HG03103 (cell line): ENCODE measurements around the gene FOXD3.
"Not testable (repeated sequence)": the region's sequence is repeated elsewhere in the genome, so short reads cannot be mapped to it uniquely, and the experiment has no call there.

Experiments
- ATAC-seq: cut with Tn5 transposase; IDR thresholded peaks from one replicate; pipeline ENCODE4 v1.9.1; 2021; ENCODE audit warnings: low read depth; ENCODE audit not compliant: unreplicated experiment

Gene FOXD3

DNA sequence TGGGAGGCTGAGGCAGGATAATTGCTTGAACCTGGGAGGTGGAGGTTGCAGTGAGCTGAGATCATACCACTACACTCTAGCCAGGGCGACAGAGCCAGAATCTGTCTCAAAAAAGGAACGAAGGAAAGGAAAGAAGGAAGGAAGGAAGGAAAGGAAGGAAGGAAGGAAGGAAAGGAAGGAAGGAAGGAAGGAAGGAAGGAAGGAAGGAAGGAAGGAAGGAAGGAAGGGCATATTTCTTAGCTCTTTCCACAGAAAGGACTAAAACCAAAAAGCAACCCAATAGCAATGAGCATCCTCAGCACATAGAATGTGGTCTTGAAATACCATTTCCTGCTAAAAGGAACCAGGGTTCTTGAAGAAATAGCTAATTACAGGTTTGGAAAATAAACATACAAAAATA is 33.9 kb downstream of the FOXD3 start:
- ATAC-seq: not testable (repeated sequence)

DNA sequence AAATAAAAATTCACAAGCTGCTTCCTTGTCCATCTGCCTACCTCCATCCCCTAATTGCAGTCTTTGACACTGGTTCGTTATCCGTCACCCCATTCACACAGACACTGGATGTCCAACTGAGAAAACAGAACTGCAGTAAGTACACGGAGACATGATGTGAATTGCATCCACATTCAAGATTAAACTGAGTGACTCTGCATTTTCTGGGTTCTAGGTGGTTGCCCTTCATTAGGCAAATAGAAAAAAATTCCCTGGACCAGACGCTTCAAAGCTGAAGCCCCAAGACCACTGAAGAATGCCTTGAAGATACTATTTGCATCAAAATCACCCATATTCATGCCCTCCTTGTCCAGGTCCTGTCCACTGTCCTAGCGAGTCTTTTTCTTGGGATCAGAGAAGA is 37.2 kb downstream of the FOXD3 start:
- ATAC-seq: no peak

DNA sequence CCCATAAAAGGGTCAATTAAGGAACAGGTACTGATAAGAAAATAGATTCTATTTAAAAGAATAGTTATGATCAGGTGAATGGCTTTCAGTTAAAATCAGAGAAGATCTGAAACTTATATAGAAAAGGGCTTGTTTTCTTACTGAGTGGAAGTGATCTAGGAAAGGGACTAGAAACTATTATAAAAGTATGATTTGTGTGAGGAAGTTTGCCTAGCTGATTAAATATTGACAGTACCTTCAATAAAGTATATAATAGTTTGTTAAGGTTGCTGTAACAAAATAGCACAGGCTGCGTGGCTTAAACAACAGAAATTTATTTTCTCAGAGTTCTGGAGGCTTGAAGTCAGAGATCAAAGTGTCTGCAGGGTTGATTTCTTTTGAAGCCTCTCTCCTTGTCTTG is 39.7 kb downstream of the FOXD3 start:
- ATAC-seq: no peak

DNA sequence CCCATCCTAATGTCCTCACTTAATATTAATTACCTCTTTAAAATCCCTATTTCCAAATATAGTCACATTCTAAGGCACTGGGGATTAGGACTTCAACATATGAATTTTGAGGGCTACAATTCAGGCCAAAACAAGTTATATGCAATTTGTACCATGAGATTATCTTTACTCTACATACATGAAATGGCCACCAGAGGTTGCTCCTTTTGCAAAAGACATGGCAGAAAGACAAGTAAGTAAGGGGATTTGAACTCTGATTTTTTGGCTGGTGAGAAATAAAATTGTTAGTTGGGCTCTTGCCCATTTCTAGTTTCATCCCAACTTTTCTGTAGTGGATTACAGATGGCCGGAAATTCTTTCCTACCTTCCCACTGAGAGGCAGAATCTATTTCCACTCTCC is 40.2 kb downstream of the FOXD3 start:
- ATAC-seq: no peak

DNA sequence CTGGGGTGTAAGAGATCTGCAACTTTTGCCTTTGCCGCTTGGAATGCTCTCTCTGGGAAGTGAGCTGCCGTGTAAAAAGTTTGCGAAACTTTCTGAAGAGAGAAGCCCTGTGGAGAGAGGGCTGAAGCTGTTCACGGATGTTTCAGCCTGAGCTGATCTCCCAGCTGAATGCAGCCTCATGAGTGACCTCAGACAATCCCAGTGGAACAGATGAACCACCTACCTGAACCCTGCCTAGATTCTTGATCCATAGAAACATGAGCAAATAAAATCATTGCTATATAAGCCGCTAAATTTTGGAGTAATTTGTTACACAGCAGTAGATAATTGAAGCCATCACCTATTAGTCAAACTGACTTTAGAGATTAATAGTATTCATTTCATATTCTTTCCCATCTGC is 40.6 kb downstream of the FOXD3 start:
- no peak for ATAC-seq

DNA sequence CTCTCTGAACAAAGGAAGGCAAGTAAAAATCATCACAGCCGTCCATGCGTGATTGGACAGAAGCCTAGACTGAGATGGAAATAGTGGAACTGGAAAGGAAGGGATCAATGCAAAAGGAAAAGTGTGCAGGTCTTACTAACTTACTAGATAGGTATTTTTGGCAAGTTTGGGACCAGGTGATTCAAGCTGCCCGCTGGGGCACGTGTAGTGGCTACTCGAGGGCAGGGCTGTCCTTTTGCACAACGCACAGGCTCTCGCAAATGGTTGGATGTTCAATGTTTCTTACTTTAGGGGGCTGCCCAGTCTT is 44.5 kb downstream of the FOXD3 start:
- no peak for ATAC-seq

DNA sequence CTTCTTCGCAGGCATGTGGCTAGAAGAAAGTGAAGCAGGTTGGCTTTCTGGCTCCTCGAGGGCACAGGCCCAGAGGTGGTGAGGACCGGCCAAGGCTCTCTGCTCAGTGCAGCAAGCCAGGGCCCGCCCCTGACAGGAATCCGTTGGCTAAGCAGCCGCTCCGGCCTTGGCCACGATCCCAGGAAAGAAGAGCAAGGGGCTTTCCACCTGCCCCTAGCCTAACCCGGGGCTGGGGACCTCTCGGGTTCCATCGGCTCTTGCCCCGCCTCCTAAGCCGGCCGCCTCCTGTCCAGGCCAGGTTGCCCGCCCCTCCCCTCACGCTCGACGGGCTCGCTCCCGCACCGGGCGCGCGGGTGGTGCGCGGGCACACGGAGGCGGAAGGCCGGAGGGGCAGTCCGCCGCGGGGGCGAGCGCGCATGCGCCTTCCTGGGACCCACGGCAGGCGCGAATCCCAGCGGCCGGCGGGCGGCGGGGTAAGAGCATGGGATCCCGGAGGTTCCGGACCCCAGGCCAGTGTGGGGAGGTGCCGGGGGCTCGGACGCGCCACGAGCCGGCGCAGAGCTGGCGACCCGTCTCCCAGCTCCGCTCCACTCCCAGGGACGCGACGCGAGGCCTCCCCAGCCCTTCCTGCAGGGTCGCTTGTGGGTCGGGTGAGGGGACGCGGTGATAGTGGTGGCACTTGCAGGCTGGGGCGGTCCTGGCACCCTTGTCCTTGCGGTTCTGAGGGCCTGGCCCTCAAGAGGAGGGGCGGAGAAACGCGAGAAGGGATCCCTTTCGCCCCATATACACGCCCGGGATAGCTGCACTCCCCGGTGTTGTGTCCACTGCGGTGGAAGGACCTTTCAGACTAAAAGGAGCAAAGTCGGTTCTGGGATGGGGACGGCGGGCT is 45.1 kb downstream of the FOXD3 start, which contains the start of gene ALG6:
Gene ALG6 (plus strand): TSS at position 413 of the 889 bp plus-strand sequence. CDS start 3,351 bp downstream, outside the sequence.
- ATAC-seq: peak; percentile 92

DNA sequence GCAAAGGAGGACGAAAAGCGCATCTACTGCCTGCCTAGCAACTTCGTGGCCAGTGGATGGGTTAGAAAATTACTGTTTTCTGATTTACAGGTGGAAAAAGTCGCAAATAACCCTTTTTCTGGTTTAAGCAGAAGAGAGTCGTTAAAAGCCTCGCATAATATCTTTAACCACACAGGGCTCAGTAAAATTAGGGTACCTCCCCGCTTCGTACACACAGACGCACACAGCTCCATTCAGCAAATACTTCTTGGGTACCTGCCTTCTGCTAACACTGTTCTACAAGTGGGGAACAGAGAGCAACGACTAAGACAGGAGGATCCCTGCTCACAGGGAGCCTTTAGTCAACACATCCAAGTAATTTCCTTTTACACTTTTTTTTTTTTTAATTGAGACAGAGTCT is 45.8 kb downstream of the FOXD3 start:
- ATAC-seq: no peak
